ENCODE data around the gene PRKCE. TPM values are rescaled to one million over a fixed set of nuclear protein-coding genes. Genes with fewer than 3 reads are reported as not detected.

The PRKCE gene
- total and polyA plus RNA-seq, 2 donors (not counting 3 experiments of a cell fraction or from before 2014, with no cell fraction given) = 27.9 to 33.9 TPM

GRCh38 chr2:46094689-46095088 lies 443.2 kb downstream of the PRKCE start:
- ChIA-PET CTCF (interaction anchor here (0.6 to 1.0 kb wide), 4 partner anchors 28 to 203 kb away, joined by 3 to 5 read pairs (median 3); partner anchors contain the start of gene EPAS1), POLR2A (interaction anchor here (0.6 kb wide), 1 partner anchor 20 kb away, joined by 4 read pairs; no protein-coding TSS in a partner anchor)
- Histone ChIP-seq H3K36me3 (ENCODE audit: control insufficient read depth in 2 of 2, extremely low read depth in 1 of 2, insufficient read depth in 2 of 2, low read length in 2 of 2) (peaks cover 0 to 4% of the 10 kb centered on the region in 2 experiments), H3K27me3 (ENCODE audit: control insufficient read depth in 2 of 2, insufficient read depth in 2 of 2, low read length in 2 of 2) (no peaks in the 10 kb centered on the region), H3K9ac (replicated peaks; ENCODE audit: extremely low read depth, insufficient read depth, low read length) (no peak overlapping the region), H4K20me1 (replicated peaks; ENCODE audit: control insufficient read depth, extremely low read depth, insufficient read depth, low read length) (no peaks in the 10 kb centered on the region), H3K9me3 (replicated peaks; ENCODE audit: control insufficient read depth, insufficient read depth, low read length) (no peaks in the 10 kb centered on the region), H3K27ac (ENCODE audit: insufficient read depth, low read depth, low read length) (no peak overlapping the region), H3K4me3 (replicated peaks in 1 of 3; ENCODE audit: insufficient read depth in 1 of 3, low read depth in 1 of 3, low read length in 3 of 3) (no peak overlapping the region), H3K4me2 (ENCODE audit: insufficient read depth, low read length) (no peak overlapping the region), H2AFZ (ENCODE audit: low read depth, low read length) (no peak overlapping the region), H3K79me2 (ENCODE audit: control insufficient read depth, insufficient read depth, low read length) (no peaks in the 10 kb centered on the region), H3K9me1 (replicated peaks; ENCODE audit: control insufficient read depth, extremely low read depth, insufficient read depth, low read length) (no peaks in the 10 kb centered on the region), H3K4me1 (ENCODE audit: control insufficient read depth, extremely low read depth, insufficient read depth, low read length) (peaks cover 21% of the 10 kb centered on the region)
- dilution Hi-C loops (cut with MboI; ENCODE audit: extremely low pct_ligation_motif_present, low sequenced_read_pairs) (no loop called here), intact Hi-C loops (cut with micrococcal nuclease) (no loop called here)
- TF ChIP-seq MAX (IDR thresholded peaks at IDR 0.05; ENCODE audit: insufficient read depth, insufficient read length) (no peak), JUN (IDR thresholded peaks at IDR 0.05; ENCODE audit: borderline replicate concordance, insufficient read depth, insufficient read length, low read depth) (no peak)
- FAIRE-seq = no peak
- BruUV-seq (replicated peaks) = no TSS peak
- no peak for DNase-seq (ENCODE audit: low read depth, low spot score)

- CTCF ChIA-PET = no interaction called here
- Histone ChIP-seq H3K4me2 (ENCODE audit: insufficient read depth, low read length) (no peak overlapping the region), H3K27ac (ENCODE audit: insufficient read depth, low read depth, low read length) (no peak overlapping the region), H3K9me3 (replicated peaks; ENCODE audit: control insufficient read depth, insufficient read depth, low read length) (no peaks in the 10 kb centered on the region), H2AFZ (ENCODE audit: low read depth, low read length) (no peak overlapping the region), H3K9me1 (replicated peaks; ENCODE audit: control insufficient read depth, extremely low read depth, insufficient read depth, low read length) (no peaks in the 10 kb centered on the region), H3K27me3 (ENCODE audit: control insufficient read depth in 2 of 2, insufficient read depth in 2 of 2, low read length in 2 of 2) (no peaks in the 10 kb centered on the region), H3K36me3 (ENCODE audit: control insufficient read depth in 2 of 2, extremely low read depth in 1 of 2, insufficient read depth in 2 of 2, low read length in 2 of 2) (peaks cover 0 to 3% of the 10 kb centered on the region in 2 experiments), H3K4me1 (ENCODE audit: control insufficient read depth, extremely low read depth, insufficient read depth, low read length) (peaks cover 17% of the 10 kb centered on the region), H4K20me1 (replicated peaks; ENCODE audit: control insufficient read depth, extremely low read depth, insufficient read depth, low read length) (no peaks in the 10 kb centered on the region), H3K79me2 (ENCODE audit: control insufficient read depth, insufficient read depth, low read length) (no peaks in the 10 kb centered on the region), H3K4me3 (replicated peaks in 1 of 3; ENCODE audit: insufficient read depth in 1 of 3, low read depth in 1 of 3, low read length in 3 of 3) (no peak overlapping the region), H3K9ac (replicated peaks; ENCODE audit: extremely low read depth, insufficient read depth, low read length) (no peak overlapping the region)
- no TSS peak for BruUV-seq (replicated peaks)
- POLR2A ChIA-PET = no interaction called here
- dilution Hi-C loops (cut with MboI; ENCODE audit: extremely low pct_ligation_motif_present, low sequenced_read_pairs) (no loop called here), intact Hi-C loops (cut with micrococcal nuclease) (no loop called here)
- no peak for TF ChIP-seq POLR2A (IDR thresholded peaks at IDR 0.05; ENCODE audit: low read depth, low read length)
- no peak for DNase-seq (ENCODE audit: low read depth, low spot score)
- FAIRE-seq = no peak
Measured at GRCh38 chr2:46095830-46096229, 444.4 kb downstream of the PRKCE start.
